HepG2 (cell line): ENCODE measurements around the gene MARCHF9. TPM values are rescaled to one million over a fixed set of nuclear protein-coding genes. Genes with fewer than 3 reads are reported as not detected.

Experiments
- AFF4 ChIP-seq: sonication (generic); formaldehyde crosslinking; IDR thresholded peaks from 2 replicates; pipeline ENCODE4 v1.4.0; 2020; ENCODE audit warnings: missing genetic modification reagents
- HOXA3 ChIP-seq: sonication (generic); formaldehyde crosslinking; IDR thresholded peaks from 2 replicates; pipeline ENCODE4 v1.5.0; 2020; ENCODE audit warnings: missing genetic modification reagents
- IKZF5 ChIP-seq: IDR thresholded peaks from 2 replicates; pipeline ENCODE4 v1.6.1; 2018; ENCODE audit warnings: missing genetic modification reagents, mild to moderate bottlenecking, missing compliant biosample characterization
- MEIS1 ChIP-seq: sonication (generic); formaldehyde crosslinking; IDR thresholded peaks from 2 replicates; pipeline ENCODE4 v1.9.0; 2021; ENCODE audit warnings: mild to moderate bottlenecking, missing genetic modification reagents, moderate library complexity, borderline replicate concordance
- TP53 ChIP-seq: sonication (generic); formaldehyde crosslinking; conservative IDR thresholded peaks from 2 replicates; pipeline ENCODE4 v1.4.0; 2020; ENCODE audit warnings: missing genetic modification reagents
- U2AF2 ChIP-seq: fragments of 200-400 bp; formaldehyde crosslinking; IDR thresholded peaks from 2 replicates; pipeline ENCODE4 v1.6.1; 2017; ENCODE audit warnings: low read depth, mild to moderate bottlenecking, low read length
- ZBTB20 ChIP-seq: sonication (generic); formaldehyde crosslinking; IDR thresholded peaks from 2 replicates; pipeline ENCODE4 v1.8.1; 2023; ENCODE audit warnings: missing genetic modification reagents, low read depth, mild to moderate bottlenecking, borderline replicate concordance
- ZNF407 ChIP-seq: sonication (generic); formaldehyde crosslinking; IDR thresholded peaks from one replicate; pipeline ENCODE4 v1.5.1; 2020; ENCODE audit warnings: mild to moderate bottlenecking, missing genetic modification reagents; ENCODE audit errors: not compliant biosample characterization
- polyA plus RNA-seq, 8 experiments: library from polyadenylated mRNA; depleted of rRNA in 3 of 8; stranded (reverse) in 7 of 8; unstranded in 1 of 8; fragments of >200 nt; fragmentation: Illumina TruSeq in 4 of 8; extraction: Trizol in 4 of 8; gene quantifications; 2 replicates each; pipeline versions ENCODE4 v1.2.1 to v1.2.3, GENCODE V29; 2011 to 2016; ENCODE audit warnings: low read depth in 4 of 8, missing spikeins in 1 of 8, mixed read lengths in 1 of 8; ENCODE audit not compliant: insufficient read depth in 1 of 8
- total RNA-seq, 5 experiments: library from RNA; depleted of rRNA; stranded (reverse); fragments of >200 nt; fragmentation: Illumina TruSeq; extraction: Trizol; gene quantifications; 2 replicates each; pipeline ENCODE4 v1.2.3, GENCODE V29; 2016; ENCODE audit warnings: low read depth in 1 of 5
- TF ChIP-seq, protein P1 (sequence below): sonication (generic); formaldehyde crosslinking; IDR thresholded peaks from 2 replicates; pipeline ENCODE4 v1.4.0; 2020; ENCODE audit warnings: missing genetic modification reagents, borderline replicate concordance

MARCHF9 gene
- total and polyA plus RNA-seq, 2 of the 13 experiments (the other 11 are each of a cell fraction or from before 2014, with no cell fraction given): 5.7 to 9.6 TPM

- TF ChIP-seq, protein P1, sequence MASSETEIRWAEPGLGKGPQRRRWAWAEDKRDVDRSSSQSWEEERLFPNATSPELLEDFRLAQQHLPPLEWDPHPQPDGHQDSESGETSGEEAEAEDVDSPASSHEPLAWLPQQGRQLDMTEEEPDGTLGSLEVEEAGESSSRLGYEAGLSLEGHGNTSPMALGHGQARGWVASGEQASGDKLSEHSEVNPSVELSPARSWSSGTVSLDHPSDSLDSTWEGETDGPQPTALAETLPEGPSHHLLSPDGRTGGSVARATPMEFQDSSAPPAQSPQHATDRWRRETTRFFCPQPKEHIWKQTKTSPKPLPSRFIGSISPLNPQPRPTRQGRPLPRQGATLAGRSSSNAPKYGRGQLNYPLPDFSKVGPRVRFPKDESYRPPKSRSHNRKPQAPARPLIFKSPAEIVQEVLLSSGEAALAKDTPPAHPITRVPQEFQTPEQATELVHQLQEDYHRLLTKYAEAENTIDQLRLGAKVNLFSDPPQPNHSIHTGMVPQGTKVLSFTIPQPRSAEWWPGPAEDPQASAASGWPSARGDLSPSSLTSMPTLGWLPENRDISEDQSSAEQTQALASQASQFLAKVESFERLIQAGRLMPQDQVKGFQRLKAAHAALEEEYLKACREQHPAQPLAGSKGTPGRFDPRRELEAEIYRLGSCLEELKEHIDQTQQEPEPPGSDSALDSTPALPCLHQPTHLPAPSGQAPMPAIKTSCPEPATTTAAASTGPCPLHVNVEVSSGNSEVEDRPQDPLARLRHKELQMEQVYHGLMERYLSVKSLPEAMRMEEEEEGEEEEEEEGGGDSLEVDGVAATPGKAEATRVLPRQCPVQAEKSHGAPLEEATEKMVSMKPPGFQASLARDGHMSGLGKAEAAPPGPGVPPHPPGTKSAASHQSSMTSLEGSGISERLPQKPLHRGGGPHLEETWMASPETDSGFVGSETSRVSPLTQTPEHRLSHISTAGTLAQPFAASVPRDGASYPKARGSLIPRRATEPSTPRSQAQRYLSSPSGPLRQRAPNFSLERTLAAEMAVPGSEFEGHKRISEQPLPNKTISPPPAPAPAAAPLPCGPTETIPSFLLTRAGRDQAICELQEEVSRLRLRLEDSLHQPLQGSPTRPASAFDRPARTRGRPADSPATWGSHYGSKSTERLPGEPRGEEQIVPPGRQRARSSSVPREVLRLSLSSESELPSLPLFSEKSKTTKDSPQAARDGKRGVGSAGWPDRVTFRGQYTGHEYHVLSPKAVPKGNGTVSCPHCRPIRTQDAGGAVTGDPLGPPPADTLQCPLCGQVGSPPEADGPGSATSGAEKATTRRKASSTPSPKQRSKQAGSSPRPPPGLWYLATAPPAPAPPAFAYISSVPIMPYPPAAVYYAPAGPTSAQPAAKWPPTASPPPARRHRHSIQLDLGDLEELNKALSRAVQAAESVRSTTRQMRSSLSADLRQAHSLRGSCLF (CRISPR knock-in tag): no peak
- TF ChIP-seq TP53 (no peak), ZBTB20 (CRISPR knock-in tag) (peak; percentile 78; the same call in 1 of the 2 replicates), ZNF407 (CRISPR knock-in tag) (no peak), AFF4 (CRISPR knock-in tag) (no peak), U2AF2 (no peak), MEIS1 (no peak), IKZF5 (CRISPR knock-in tag) (0 out of 2 replicates have a peak, but pooled peaks have one; percentile 37), HOXA3 (CRISPR knock-in tag) (peak; percentile 36)
These were observed 10.2 kb downstream of the MARCHF9 start (continued) for GRCh38 chr12:57765003-57765697.
